ENCODE data around the gene BRD7.

Gene BRD7

DNA sequence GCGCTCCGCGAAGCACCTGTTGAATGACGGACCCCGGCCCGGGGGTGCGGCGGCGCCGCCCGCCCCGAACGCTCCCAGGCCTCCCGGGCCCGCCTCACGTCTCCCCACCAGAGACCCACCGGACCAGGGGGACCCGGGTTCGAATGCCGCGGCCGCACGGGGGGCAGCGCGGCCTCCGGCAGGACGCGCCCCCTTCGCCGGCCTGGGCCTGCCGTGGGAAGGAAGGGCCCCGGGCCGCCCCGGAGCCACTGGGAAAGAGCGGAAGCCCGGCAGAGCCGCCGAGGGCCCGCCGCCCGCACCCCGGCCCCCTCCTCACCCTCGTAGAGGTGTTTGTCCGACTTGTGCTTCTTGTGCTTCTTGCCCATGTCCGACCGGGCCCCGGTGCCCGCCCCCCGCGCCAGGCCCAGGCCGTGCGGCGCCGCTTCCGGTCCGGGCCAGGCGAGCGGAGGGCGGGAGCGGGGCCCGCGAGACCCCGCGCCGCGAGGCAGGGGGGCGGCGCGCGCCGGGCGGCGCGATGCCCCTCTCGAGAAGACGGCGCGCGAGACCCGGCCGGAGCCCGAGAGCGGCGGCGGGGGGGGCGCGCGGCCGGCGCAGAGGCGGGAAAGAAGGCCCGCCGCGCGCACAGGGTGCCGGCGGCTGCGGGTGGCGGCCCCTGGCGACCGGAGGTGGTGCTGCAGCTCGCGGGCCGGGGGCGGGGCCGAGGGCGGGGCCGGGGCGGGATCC, at the start of gene BRD7:
TSS of gene BRD7 (minus strand) at position 579 of the 723 bp plus-strand sequence. CDS start at position 365, 214 bp downstream.
- DNase-seq, result no peak

DNA sequence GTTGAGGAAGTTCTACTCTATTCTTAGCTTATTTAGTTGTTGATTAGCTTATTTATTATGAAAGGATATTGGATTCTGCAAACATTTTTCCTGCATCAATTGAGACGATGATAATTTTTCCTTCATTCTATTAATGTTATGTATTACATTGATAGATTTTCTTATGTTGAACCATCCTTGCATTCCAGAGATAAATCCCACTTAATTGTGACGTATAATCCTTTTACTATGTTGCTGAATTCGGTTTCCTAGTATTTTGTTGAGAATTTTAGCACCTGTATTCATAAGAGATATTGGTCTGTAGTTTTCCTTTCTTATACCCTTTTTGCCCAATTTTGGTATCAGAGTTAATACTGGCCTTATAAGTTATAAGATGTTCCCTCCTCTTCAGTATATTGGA, 47.6 kb upstream of the BRD7 start:
- no peak for DNase-seq

DNA sequence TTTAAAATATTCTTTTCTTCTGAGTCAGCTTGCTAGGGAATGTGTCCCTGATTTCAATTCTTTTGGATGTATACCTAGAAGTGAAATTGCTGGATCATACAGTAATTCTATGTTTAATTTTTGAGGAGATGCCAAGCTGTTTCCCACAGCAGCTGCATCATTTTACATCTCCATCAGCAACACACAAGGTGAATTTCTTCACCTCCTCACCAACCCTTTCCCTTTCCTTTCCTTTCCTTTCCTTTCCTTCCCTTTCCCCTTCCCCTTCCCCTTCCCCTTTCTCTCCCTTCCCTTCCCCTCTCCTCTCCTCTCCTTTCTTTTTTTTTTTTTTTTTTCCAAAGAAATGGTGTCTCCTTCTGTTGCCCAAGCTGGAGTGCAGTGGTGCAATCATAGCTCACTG, 45.4 kb upstream of the BRD7 start:
- no peak for DNase-seq

DNA sequence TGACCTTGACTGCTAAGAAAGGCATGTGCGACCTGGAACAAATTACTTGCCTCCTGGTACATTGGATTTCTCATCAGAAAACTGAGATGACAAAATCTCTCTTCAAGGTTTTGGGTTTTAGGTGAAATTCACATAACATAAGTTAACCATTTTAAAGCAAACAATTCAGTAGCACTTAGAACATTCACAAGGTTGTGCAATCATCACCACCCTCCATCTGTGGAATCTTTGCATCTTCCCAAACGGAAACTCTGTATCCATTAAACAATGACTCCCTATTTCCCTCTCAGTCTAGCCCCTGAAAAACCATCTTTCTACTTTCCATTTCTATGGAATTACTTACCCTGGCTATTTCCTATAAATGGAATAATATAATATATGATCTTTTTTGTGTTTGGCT, 42.2 kb upstream of the BRD7 start:
- DNase-seq, result no peak

DNA sequence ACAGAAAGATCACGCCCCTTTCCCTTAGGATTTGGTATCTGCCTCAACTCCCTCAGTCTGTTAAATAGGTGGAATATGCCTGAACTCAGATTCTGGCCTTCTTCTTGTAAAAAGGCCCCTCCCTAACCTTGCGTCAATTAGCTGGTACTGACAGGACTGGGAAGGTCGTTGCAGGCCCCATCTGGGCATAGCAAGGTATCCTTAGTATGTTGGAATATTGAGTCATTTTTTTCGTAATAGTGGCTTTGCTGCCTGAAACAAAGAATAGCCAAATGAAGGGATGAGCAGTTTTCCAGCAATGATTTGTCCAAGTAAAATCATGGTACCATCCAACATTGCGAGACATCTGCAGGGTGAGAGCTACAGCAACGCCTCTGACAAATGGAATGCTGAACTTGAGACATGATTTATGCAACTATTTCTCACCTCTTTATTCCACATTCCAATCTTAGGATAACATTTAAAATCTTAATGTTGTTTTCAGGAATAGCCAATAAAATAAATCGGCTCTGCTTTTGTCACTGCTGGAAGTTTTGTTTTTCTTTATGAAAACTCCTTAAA, 39.3 kb upstream of the BRD7 start:
- no peak for DNase-seq

DNA sequence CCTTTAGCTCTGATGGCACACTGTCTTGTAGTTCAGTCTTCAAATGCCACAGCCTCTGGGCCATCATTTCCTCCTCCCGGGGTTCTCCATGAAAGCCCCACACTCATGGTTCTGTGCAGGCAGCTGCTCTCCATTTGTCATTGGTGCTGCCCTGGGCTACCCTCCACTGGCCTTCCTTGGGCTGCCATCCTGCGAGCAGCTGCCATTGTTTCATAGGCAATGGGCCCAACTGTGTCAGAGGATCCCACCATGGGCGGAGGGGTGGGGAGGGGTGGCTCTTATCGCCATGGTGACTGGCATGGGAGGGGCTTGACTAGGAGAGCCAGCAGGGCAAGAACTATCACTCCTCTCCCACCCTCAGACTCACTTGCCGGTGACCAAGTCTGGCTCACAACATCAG, 38.6 kb upstream of the BRD7 start:
- DNase-seq, result no peak

DNA sequence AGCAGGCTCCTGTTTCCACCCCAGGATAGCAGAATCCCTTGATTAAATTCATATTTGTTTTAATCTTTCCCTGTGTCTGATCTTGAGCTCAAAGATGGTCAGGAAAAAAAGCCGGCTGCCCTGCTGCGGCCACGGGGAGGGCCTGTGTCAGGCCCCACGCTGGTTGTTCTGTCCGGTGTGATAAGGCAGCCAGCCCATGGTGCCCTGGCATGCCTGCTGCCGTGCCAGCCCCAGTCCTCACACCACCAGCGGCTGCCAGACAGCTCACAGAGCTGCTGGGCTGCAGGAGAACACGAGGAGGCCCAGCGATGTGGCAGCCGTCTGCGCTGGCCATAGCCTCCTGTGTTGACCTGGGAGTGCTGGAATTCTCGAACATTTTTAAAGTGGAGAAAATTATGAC, 34.7 kb upstream of the BRD7 start:
- no peak for DNase-seq

DNA sequence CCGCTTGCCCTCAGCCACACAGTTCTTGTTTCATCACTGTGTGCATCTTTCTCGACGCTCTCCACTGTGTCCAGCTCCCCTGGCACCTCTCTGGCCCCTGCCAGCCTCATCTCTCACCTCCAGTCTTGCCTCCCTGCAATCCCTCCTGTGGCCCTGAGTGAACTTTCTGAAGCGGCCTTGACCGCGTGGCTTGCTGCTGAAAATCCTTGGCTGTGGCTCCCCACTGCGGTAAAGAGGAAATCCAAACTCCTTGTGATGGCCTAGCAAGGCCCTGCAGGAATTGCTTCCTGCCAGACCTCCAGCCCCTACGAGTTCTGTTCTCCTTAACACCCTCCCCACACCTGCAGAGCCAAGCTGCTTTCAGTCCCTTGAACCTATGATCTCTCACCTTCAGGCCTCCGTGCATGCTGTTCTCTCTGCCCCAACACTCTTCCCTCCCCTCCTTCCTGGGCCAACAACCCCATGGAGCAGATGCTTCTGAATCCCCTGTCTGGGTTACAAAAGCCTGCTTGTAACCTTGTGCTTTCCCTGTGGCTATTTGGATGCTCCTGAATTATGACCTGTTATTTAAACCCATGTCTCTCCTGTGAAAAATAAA, 33.6 kb upstream of the BRD7 start:
- DNase-seq, result no peak

DNA sequence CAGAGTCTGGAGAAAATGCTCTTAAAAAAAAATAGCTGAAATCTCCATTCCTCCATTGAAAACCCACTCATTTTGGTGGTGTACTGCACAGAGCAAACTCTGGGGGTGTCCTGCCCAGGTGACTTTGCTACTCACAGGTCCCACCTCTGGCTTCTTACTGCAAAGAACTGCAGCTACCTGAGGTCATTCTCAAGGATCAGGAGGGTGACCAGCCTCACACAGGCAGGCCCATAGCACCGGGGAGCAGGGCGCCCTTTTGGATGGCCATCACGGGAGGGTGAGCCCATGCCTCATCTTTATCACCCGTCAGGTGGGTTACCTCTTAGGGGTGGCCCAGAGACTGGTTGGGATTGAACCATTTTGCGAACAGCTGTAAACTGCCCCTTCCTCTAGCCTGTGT, 32.6 kb upstream of the BRD7 start:
- no peak for DNase-seq

DNA sequence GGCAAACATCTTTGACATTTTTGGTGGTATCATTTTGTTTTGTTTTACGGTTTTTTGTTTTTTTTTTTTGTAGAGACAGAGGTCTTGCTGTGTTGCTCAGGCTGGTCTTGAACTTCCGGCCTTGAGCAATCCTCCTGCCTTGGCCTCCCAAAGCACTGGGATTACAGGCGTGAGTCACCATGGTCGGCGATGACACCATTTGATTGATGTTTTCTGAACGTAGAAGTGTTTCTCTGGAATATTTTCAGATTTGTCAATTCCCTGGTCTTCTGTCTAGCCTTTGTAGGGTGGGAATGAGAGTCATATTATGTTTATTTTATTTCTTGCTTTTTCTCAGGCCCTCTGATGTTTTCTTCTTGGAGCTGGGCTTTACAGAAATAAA, 32.2 kb upstream of the BRD7 start:
- DNase-seq, result no peak

DNA sequence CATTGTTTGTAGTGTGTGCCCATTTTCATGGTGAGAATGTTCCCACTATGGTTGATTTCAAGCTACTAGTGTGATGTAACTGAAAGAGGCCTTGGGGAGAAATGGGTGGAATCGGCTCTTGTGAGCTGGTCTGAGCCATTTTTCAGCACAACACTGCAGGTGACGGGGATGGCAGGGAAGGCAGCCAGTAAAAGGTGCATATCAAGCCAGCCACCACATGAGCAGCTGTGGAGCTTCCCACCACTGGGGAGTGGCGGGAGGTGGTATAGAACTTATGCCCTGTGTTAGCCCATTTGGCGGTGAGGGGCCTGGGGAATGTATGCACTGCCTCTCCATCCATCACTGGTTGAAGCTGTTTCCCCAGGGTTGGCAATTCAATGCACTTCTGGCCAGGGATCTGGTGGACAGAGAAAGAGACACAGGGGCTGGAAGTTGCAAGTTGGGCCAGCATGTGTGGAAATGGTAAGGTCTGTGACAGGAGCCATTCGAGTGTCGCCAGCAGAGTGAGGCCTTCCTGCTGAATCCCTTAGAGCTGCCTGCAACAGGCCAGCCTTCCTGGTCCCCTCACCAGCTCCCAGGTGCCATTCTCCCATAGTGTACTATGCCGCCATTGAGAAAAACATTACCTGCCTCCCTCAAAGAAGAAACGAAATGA, 31.7 kb upstream of the BRD7 start:
- no peak for DNase-seq

DNA sequence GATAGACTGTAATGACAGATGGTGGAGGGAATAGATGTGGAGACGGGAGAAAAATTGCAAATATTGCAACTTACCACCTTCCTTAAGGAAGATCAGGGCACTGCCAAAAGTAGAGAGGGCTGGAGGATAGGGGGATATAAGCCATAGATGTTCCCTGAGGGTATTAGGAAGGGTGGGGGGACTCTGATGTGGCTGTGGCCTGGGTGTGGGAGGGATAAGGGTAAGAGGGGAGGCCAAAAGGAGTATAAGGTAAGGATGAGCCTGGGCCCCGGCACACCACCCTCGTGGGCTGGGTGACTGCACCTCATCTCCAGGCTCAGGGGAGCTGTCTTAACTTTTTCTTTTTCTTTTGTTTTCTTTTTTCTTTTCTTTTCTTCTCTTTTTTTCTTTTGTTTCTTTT, 30.6 kb upstream of the BRD7 start:
- no peak for DNase-seq

DNA sequence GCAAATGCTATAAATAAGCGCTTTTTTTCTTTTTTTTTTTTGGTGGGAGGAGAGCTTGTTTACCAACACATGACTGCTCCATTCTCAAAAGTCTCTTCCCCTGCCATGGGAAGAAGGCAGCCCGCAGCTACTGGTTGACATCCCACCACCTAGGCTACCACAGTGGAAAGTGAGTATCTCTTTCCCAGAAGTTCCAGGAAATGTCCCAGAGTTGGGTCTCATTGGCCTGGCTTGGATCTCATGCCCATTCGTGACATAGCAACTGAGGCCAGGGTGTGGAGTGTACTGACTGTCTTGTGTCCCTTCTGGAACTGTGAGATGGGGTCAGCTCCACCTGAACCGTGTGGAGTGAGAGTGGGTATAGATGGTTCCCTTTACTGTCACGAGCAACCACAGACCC, 29.5 kb upstream of the BRD7 start:
- DNase-seq, result no peak

DNA sequence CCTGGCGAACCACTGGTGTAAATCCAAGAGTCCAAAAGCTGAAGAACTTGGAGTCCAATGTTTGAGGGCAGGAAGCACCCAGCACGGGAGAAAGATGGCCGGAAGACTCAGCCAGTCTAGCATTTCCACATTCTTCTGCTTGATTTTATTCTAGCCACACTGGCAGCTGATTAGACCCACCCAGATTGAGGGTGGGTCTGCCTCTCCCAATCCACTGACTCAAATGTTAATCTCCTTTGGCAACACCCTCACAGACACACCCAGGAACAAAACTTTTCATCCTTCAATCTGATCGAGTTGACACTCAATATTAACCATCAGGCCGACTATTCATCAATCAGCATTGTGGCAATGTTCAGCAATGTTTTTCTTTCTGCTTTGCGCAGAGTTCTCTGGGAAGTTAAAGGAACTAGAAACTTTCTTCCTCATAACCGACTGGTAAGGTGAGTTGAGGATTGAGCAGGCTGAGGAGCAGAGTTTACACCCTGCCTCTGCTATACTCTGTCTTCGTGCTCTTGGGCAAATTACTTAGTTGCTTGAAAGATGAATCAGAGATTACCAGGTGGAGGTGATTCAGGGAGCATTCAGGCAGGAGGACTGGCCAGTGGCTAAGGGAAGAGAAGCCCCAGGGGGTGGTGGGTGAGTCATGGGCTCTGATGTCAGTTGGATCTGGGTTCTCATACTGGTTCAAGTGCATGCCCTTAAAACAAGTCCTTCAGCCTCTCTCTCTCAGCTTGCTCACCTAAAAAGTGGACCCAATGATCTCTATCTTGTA, 28.2 kb upstream of the BRD7 start:
- DNase-seq, result no peak

DNA sequence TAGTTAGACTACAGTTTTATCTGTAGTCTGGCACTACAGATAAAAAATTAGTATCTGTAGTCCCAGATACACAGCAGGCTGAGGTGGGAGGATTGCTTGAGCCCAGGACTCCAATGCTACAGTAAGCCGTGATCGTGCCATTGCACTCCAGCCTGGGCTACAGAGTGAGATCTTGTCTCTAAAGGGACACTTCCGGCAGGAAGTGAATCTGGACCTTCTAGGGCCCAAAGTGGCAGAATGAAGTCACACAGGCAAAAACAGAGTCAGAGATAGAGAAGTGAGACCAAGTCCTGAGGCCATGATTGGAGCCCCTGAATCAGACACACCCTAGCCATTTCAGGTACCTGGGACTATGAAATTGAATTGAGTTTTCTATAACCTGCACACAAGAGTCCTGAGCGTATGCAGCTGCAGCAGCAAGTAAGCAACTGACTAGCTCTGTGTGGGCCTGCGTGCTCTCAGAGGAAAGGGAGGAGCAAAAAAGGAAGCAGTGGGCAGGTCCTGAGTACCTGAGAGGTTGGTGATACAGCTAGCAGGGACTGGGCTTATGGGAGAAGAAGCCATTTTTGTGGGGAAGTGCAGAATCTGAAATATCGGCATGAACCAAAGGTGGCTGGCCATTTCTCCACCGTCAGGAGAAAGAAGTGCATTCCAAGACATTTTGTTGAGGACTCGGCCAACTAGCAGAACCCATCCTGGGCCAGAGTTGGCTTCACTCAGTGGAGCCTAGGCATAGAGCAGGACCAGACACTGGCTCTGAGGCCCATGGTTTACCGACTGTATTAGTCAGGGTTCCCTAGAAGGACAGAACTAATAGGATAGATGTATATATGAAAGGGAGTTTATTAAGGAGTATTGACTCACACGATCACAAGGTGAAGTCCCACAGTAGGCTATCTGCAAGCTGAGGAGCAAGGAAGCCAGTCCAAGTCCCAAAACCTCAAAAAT, 27.2 kb upstream of the BRD7 start:
- no peak for DNase-seq

DNA sequence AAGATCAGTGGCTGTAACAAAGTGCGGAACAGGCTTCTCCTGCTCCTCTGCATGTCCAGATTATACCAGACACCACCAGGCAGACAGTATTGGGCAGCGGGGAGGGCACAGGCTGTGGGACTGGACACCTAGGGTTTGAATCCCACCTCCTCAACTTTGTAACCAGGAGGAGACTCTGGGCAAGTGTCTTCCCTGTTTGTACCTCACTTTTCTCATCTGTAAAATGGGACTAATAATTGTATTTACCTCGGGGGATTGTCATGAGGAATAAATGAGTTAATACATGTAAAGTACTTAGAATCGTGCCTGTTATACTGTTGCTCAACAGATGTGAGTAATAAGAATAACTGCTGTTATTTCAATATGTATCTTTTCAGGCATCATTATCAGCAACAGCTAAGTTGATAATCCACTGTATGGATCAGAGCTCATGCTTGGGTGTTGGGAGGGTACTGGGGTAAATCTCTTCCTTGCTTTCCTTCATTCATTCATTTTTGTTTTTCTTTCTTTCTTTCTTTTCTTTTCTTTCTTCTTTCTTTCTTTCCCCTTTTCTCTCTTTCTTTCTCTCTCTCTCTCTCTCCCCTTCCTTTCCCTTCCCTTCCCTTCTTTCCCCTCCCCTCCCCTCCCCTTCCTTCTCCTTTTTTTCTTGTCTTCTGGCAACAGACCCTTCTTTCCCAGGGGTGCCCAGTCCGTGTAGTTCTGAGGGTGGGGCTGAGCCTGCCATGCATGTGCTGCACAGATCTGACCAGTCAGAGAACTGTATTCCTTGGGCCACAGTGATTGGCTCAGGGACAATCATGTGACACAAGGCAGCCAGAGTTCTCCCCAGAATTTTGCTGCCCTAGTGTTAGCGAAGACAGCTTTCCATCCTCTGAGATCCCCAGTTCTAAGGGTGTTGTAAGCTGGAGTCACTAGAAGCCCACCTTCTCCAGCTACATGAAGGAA, 25.3 kb upstream of the BRD7 start:
- DNase-seq, result no peak

DNA sequence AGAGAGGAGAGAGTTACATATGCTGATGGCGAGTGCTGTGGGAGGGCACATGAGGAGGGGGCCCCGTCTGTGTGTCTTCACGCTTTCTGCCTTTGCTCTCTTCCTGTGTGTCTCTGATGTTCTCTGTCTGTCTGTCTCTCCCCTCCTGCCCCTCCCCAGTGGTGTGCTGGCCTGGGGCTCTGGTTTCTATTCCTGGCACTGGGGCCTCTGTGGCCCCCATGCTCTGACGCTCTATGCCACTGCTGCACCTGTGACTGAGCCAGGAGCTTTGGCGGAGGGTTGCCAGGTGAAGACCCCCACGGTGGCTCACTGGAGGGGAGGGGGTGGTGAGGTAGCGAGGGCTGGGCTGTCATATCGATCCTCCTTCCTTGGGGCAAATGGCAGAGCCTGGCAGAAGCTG, 24.6 kb upstream of the BRD7 start:
- no peak for DNase-seq

DNA sequence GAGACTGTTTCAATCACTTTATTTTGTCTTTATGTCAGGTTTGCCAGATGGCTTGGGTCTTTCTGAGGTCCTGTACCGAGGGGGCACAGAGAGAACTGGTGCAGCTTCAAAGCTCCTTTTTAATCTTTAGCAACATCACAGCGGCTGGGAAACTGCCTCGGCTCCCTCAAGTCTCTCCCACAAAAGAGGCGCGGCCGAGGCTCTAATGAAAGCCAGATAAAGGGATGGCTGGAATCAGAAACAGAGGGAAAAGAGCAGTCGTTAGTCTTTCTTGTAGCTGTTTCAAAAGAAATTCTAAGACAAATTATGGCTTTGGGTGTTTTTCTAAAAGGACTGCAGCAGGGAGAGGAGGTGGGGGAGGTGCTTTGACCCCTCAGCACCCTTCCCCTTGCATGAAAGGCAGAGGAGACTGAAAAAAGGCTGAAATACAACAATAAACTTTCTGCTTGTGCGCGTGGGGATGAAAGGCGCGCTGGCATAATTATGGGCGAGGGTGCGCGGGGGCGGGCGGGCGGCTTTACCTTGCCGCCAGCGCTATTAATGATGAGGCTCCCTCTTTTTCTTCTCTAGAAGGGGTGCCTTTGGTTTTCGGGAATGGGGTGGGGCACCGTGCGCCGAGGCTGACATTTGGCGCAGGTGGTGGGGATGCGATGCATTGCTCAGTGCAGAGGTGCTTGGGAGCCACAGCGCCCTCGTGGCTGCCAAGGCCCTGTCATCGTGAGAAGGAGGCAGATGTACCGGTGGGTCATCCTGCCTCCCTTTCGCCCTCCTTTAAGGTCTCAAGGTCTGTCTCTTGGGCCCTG, 22.3 kb upstream of the BRD7 start:
- DNase-seq, result no peak

DNA sequence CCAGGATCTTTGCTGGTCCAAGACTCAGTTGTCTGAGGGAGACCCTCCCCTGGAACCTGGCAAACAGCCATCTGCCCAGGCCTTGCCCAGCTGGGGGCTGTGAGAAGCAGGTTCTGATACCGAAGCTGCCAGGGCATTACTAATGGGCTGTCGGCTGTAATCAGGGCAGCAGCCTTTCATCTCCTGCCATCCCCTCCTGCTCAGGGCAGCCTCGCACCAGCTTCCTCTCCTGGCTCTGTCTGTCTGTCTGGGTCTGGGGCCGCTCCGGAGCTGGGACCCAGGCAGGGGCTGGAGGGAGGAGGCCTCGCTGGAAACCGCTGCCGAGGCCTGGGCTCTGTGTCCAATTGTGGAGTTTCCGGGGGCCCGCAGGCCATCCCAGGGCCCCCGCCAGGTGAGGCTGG, 21.6 kb upstream of the BRD7 start:
- DNase-seq, result no peak

DNA sequence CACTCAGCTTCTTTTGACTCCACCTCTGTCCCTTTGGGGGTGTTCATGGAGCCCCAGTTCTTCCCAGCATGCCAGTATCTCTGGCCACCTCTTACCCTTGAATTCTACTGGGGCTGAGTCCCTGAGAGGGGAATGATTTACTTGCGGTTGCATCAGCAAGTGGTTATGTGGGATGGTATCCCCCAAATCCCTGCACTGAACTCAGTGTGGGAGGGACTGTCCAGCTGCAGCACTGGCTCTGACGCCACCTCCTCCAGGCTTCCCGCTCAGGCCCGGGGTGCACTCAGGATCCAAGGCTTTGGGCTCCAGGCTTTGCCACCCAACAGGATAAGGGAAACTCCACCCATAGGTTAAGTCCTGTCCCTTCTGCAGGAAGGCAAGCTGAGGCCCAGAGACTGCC, 21.1 kb upstream of the BRD7 start:
- DNase-seq, result no peak
